WTC11 (cell line): ENCODE data around the gene KLK1. TPM values are rescaled to one million over a fixed set of nuclear protein-coding genes. Genes with fewer than 3 reads are reported as not detected.

Experiments used
- ATAC-seq: fragments of 200-7000 bp; cut with Tn5 transposase; 2 replicates; pipeline ENCODE4 v1.10.0; 2021; ENCODE audit warnings: mild to moderate bottlenecking, moderate library complexity
- CTCF ChIA-PET: fragments of 300-600 bp; sonication (Branson Sonifier 250); formaldehyde crosslinking; loops from one replicate; lab custom pipeline; 2021; ENCODE audit warnings: antibody characterized with exemption; lab: Charles Lee
- POLR2A ChIA-PET: fragments of 350-600 bp; sonication (Branson Sonifier 250); formaldehyde crosslinking; loops from one replicate; lab custom pipeline; 2021; ENCODE audit warnings: antibody characterized with exemption; lab: Charles Lee
- DNase-seq: peaks from one replicate; pipeline ENCODE4 v3.0.0; 2021; ENCODE audit warnings: low spot score
- H3K27ac Mint-ChIP-seq: 2 replicates; pipeline ENCODE4 v1.8.0; 2021; ENCODE audit warnings: mixed read lengths
- H3K27me3 Mint-ChIP-seq: 2 replicates; pipeline ENCODE4 v1.8.0; 2021; ENCODE audit warnings: low read depth, mild to moderate bottlenecking, moderate library complexity, mixed read lengths
- H3K36me3 Mint-ChIP-seq: 2 replicates; pipeline ENCODE4 v1.8.0; 2021; ENCODE audit warnings: mixed read lengths
- H3K4me1 Mint-ChIP-seq: 2 replicates; pipeline ENCODE4 v1.8.0; 2022; ENCODE audit warnings: mixed read lengths
- H3K4me3 Mint-ChIP-seq: 2 replicates; pipeline ENCODE4 v1.8.0; 2021; ENCODE audit warnings: mild to moderate bottlenecking, moderate library complexity, mixed read lengths
- H3K9me3 Mint-ChIP-seq: 2 replicates; pipeline ENCODE4 v1.8.0; 2021; ENCODE audit warnings: mixed read lengths
- CREM ChIP-seq: sonication (generic); formaldehyde crosslinking; IDR thresholded peaks from 2 replicates; pipeline ENCODE4 v1.8.1; 2022; ENCODE audit warnings: mild to moderate bottlenecking, missing genetic modification reagents, moderate library complexity
- ETV6 ChIP-seq: sonication (generic); formaldehyde crosslinking; IDR thresholded peaks from 2 replicates; pipeline ENCODE4 v1.8.1; 2022; ENCODE audit warnings: mild to moderate bottlenecking, missing genetic modification reagents
- GTF2I ChIP-seq: fragments of 250-450 bp; sonication (Bioruptor Pico); conservative IDR thresholded peaks from 2 replicates; pipeline ENCODE4 v1.4.0; 2021; ENCODE audit warnings: mild to moderate bottlenecking
- IRF2 ChIP-seq: sonication (generic); formaldehyde crosslinking; IDR thresholded peaks from 2 replicates; pipeline ENCODE4 v1.8.0; 2022; ENCODE audit warnings: low read depth, missing genetic modification reagents, borderline replicate concordance
- JUN ChIP-seq: sonication (generic); formaldehyde crosslinking; IDR thresholded peaks from 2 replicates; pipeline ENCODE4 v1.8.0; 2023; ENCODE audit warnings: mild to moderate bottlenecking, missing genetic modification reagents
- NFYB ChIP-seq: sonication (generic); formaldehyde crosslinking; conservative IDR thresholded peaks from 2 replicates; pipeline ENCODE4 v1.8.0; 2022; ENCODE audit warnings: low read depth, missing genetic modification reagents
- PRRX2 ChIP-seq: fragments of 250-450 bp; sonication (Bioruptor Pico); IDR thresholded peaks from 2 replicates; pipeline ENCODE4 v1.8.0; 2021; ENCODE audit warnings: mild to moderate bottlenecking
- SP1 ChIP-seq: sonication (generic); formaldehyde crosslinking; conservative IDR thresholded peaks from 2 replicates; pipeline ENCODE4 v1.8.1; 2022; ENCODE audit warnings: missing genetic modification reagents
- TP53 ChIP-seq: sonication (generic); formaldehyde crosslinking; IDR thresholded peaks from 2 replicates; pipeline ENCODE4 v1.8.1; 2023; ENCODE audit warnings: mild to moderate bottlenecking, missing genetic modification reagents
- ZNF138 ChIP-seq: sonication (generic); formaldehyde crosslinking; conservative IDR thresholded peaks from 2 replicates; pipeline ENCODE4 v1.8.1; 2022; ENCODE audit warnings: mild to moderate bottlenecking, moderate library complexity, missing genetic modification reagents
- ZNF396 ChIP-seq: fragments of 250-450 bp; sonication (Bioruptor Pico); IDR thresholded peaks from 2 replicates; pipeline ENCODE4 v1.8.0; 2021; ENCODE audit warnings: mild to moderate bottlenecking, moderate library complexity, borderline replicate concordance
- ZNF671 ChIP-seq: fragments of 250-450 bp; sonication (Bioruptor Pico); IDR thresholded peaks from 2 replicates; pipeline ENCODE4 v1.8.0; 2021; ENCODE audit warnings: mild to moderate bottlenecking
- total RNA-seq: library from RNA; stranded (reverse); gene quantifications from 3 replicates; pipeline ENCODE4 v1.2.3, GENCODE V29; 2021
- TF ChIP-seq, protein P1 (sequence below): sonication (generic); formaldehyde crosslinking; IDR thresholded peaks from 2 replicates; pipeline ENCODE4 v1.8.0; 2023; ENCODE audit warnings: mild to moderate bottlenecking, missing genetic modification reagents
- TF ChIP-seq, protein P2 (sequence below): sonication (generic); formaldehyde crosslinking; IDR thresholded peaks from 2 replicates; pipeline ENCODE4 v1.8.1; 2023; ENCODE audit warnings: mild to moderate bottlenecking, moderate library complexity, missing genetic modification reagents
- TF ChIP-seq, protein P3 (sequence below): sonication (generic); formaldehyde crosslinking; IDR thresholded peaks from 2 replicates; pipeline ENCODE4 v1.8.0; 2022; ENCODE audit warnings: mild to moderate bottlenecking, missing genetic modification reagents
- TF ChIP-seq, protein P4 (sequence below): sonication (generic); formaldehyde crosslinking; IDR thresholded peaks from 2 replicates; pipeline ENCODE4 v1.8.0; 2022; ENCODE audit warnings: mild to moderate bottlenecking, missing genetic modification reagents
- TF ChIP-seq, protein P5 (sequence below): sonication (generic); formaldehyde crosslinking; IDR thresholded peaks from 2 replicates; pipeline ENCODE4 v1.8.0; 2022; ENCODE audit warnings: mild to moderate bottlenecking, missing genetic modification reagents
- TF ChIP-seq, protein P6 (sequence below): sonication (generic); formaldehyde crosslinking; IDR thresholded peaks from 2 replicates; pipeline ENCODE4 v1.8.1; 2022; ENCODE audit warnings: low read depth, mild to moderate bottlenecking, moderate library complexity, missing genetic modification reagents, borderline replicate concordance

Gene KLK1
- total RNA-seq, 1 experiment from 2014 or later: 3.9 TPM

DNA sequence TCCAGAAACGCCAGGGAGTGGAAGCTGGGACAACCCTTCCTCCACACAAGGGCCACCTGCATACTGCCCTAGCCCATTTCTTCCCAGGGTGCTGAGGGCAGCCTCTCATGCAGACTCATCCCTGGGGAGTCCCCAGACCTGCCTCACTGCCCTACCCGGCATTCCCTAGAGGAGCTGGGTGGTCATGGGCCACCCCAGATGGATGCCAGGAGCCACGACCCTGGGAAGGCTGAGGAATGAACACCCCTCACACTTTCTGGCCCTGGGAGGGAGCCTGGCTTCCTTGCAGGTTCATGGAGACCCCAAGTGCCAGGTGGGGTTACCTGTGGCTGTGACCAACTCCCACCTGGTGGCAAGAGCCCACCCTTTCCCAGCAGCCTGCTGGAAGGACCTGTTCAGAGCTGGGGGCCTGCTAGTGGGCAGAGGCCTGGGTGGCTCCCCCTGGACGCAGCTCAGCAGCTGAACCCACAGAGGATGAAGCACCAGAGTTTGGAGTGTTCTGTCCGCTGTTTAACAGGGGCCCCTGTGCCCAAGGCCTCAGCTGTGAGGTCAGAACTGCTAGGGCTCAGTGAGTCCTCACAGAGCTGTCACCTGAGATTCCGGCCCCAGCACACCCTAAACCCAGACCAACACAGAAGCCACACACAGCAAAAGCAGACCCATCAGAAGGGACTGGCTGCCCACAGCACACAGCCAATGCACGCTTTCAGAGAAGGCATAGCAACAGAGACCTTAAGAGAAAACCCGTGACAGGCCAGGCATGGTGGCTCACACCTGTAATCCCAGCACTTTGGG lies 26.8 kb downstream of the KLK1 start (continued):
- TF ChIP-seq, protein P1, sequence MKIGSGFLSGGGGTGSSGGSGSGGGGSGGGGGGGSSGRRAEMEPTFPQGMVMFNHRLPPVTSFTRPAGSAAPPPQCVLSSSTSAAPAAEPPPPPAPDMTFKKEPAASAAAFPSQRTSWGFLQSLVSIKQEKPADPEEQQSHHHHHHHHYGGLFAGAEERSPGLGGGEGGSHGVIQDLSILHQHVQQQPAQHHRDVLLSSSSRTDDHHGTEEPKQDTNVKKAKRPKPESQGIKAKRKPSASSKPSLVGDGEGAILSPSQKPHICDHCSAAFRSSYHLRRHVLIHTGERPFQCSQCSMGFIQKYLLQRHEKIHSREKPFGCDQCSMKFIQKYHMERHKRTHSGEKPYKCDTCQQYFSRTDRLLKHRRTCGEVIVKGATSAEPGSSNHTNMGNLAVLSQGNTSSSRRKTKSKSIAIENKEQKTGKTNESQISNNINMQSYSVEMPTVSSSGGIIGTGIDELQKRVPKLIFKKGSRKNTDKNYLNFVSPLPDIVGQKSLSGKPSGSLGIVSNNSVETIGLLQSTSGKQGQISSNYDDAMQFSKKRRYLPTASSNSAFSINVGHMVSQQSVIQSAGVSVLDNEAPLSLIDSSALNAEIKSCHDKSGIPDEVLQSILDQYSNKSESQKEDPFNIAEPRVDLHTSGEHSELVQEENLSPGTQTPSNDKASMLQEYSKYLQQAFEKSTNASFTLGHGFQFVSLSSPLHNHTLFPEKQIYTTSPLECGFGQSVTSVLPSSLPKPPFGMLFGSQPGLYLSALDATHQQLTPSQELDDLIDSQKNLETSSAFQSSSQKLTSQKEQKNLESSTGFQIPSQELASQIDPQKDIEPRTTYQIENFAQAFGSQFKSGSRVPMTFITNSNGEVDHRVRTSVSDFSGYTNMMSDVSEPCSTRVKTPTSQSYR (CRISPR knock-in tag): 0 out of 2 replicates have a peak, but pooled peaks have one; percentile 48
- TF ChIP-seq ZNF138 (CRISPR knock-in tag) (no peak), GTF2I (CRISPR knock-in tag) (no peak)

DNA sequence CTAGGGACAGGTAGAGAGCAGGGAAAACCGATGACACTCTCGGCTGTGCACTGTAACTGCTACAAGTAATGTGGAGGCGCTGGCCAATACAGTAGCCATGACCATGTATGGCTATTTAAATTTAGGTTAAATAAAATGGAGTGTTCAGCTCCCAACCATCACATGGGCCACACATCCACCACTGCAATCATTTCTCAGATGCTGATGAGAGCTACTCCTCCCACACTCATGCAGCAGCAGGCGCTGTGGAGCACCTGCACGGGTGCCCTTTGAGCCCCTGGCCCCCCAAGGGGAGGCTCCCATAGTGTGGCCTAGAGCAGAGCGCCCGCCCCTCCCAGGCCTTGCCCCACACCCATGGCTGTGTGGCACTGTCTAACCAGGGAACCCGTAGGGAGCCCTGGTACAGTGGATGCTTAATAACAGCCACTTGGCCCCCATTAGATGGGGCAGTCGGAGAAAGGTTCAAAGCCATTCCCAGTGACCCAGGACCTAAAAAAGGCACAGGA lies 27.4 kb downstream of the KLK1 start:
- DNase-seq (no peak), ATAC-seq (peak; percentile 10)
- ChIA-PET POLR2A (interaction anchor here (0.8 to 1.4 kb wide), 3 partner anchors 9 to 413 kb away, joined by 3 to 6 read pairs (median 3); no protein-coding TSS in a partner anchor), CTCF (interaction anchor here (0.7 to 5.1 kb wide), 9 partner anchors 9 to 269 kb away, joined by 3 to 38 read pairs (median 4); partner anchors contain the start of genes KLK13 and KLK3)
- Mint-ChIP-seq H3K4me3 (no peak overlapping the region), H3K27me3 (peaks cover 14% of the 10 kb centered on the region), H3K27ac (peak overlapping the region; percentile 79; the same call in 1 of the 2 replicates), H3K4me1 (peaks cover 19% of the 10 kb centered on the region), H3K9me3 (no peaks in the 10 kb centered on the region), H3K36me3 (peaks cover 31% of the 10 kb centered on the region)
- TF ChIP-seq ZNF396 (CRISPR knock-in tag): no peak
- 0 out of 2 replicates have a peak, but pooled peaks have one; percentile 34 for TF ChIP-seq ZNF671
- peak; percentile 58; the same call in 1 of the 2 replicates for TF ChIP-seq ETV6 (CRISPR knock-in tag)
- TF ChIP-seq, protein P2, sequence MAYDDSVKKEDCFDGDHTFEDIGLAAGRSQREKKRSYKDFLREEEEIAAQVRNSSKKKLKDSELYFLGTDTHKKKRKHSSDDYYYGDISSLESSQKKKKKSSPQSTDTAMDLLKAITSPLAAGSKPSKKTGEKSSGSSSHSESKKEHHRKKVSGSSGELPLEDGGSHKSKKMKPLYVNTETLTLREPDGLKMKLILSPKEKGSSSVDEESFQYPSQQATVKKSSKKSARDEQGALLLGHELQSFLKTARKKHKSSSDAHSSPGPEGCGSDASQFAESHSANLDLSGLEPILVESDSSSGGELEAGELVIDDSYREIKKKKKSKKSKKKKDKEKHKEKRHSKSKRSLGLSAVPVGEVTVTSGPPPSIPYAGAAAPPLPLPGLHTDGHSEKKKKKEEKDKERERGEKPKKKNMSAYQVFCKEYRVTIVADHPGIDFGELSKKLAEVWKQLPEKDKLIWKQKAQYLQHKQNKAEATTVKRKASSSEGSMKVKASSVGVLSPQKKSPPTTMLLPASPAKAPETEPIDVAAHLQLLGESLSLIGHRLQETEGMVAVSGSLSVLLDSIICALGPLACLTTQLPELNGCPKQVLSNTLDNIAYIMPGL (CRISPR knock-in tag): 0 out of 2 replicates have a peak, but pooled peaks have one; percentile 22
- TF ChIP-seq TP53 (CRISPR knock-in tag): no peak; the same call in 1 of the 2 replicates
- TF ChIP-seq, protein P3, sequence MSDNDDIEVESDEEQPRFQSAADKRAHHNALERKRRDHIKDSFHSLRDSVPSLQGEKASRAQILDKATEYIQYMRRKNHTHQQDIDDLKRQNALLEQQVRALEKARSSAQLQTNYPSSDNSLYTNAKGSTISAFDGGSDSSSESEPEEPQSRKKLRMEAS: no peak
- TF ChIP-seq, protein P4, sequence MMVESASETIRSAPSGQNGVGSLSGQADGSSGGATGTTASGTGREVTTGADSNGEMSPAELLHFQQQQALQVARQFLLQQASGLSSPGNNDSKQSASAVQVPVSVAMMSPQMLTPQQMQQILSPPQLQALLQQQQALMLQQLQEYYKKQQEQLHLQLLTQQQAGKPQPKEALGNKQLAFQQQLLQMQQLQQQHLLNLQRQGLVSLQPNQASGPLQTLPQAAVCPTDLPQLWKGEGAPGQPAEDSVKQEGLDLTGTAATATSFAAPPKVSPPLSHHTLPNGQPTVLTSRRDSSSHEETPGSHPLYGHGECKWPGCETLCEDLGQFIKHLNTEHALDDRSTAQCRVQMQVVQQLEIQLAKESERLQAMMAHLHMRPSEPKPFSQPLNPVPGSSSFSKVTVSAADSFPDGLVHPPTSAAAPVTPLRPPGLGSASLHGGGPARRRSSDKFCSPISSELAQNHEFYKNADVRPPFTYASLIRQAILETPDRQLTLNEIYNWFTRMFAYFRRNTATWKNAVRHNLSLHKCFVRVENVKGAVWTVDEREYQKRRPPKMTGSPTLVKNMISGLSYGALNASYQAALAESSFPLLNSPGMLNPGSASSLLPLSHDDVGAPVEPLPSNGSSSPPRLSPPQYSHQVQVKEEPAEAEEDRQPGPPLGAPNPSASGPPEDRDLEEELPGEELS: peak; percentile 39; the same call in 1 of the 2 replicates
- TF ChIP-seq, protein P5, sequence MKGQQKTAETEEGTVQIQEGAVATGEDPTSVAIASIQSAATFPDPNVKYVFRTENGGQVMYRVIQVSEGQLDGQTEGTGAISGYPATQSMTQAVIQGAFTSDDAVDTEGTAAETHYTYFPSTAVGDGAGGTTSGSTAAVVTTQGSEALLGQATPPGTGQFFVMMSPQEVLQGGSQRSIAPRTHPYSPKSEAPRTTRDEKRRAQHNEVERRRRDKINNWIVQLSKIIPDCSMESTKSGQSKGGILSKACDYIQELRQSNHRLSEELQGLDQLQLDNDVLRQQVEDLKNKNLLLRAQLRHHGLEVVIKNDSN (CRISPR knock-in tag): peak; percentile 43; the same call in 1 of the 2 replicates
- TF ChIP-seq SP1 (CRISPR knock-in tag): no peak

DNA sequence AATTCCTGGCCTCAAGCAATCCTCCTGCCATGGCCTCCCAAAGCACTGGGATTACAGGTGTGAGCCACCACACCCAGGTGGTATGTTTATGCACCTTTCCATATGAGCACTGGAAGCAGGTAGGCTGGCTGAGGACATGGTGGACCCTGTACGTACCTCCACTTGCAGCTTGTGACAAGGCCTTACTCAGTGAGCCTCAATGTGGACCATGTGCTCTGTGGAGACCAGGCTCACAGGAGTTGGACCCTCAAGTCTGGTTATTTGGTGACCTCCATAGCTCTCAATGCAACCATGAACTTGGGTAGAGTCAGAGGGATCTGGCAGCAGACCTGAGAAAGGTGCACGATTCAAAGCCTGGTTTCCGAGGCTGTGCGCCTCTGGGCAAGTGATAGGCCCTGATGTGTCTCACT lies 27.9 kb downstream of the KLK1 start:
- no peaks in the 10 kb centered on the region for H3K9me3 Mint-ChIP-seq
- H3K27ac Mint-ChIP-seq: peak overlapping the region; percentile 79; the same call in 1 of the 2 replicates
- peaks cover 16% of the 10 kb centered on the region for H3K27me3 Mint-ChIP-seq
- CTCF ChIA-PET: interaction anchor here (0.7 to 5.1 kb wide), 9 partner anchors 9 to 269 kb away, joined by 3 to 38 read pairs (median 4); partner anchors contain the start of genes KLK13 and KLK3
- H3K36me3 Mint-ChIP-seq: peaks cover 26% of the 10 kb centered on the region
- H3K4me3 Mint-ChIP-seq: no peak overlapping the region
- DNase-seq (no peak), ATAC-seq (no peak; the same call in 1 of the 2 replicates)
- peaks cover 14% of the 10 kb centered on the region for H3K4me1 Mint-ChIP-seq
- POLR2A ChIA-PET: interaction anchor here (0.8 to 1.4 kb wide), 4 partner anchors 9 to 412 kb away, joined by 3 to 6 read pairs (median 4); no protein-coding TSS in a partner anchor
- TF ChIP-seq, protein P6, sequence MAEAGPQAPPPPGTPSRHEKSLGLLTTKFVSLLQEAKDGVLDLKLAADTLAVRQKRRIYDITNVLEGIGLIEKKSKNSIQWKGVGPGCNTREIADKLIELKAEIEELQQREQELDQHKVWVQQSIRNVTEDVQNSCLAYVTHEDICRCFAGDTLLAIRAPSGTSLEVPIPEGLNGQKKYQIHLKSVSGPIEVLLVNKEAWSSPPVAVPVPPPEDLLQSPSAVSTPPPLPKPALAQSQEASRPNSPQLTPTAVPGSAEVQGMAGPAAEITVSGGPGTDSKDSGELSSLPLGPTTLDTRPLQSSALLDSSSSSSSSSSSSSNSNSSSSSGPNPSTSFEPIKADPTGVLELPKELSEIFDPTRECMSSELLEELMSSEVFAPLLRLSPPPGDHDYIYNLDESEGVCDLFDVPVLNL (CRISPR knock-in tag): no peak
- TF ChIP-seq NFYB (CRISPR knock-in tag) (no peak), CREM (no peak), PRRX2 (CRISPR knock-in tag) (no peak), JUN (CRISPR knock-in tag) (no peak), ETV6 (CRISPR knock-in tag) (peak; percentile 9; the same call in 1 of the 2 replicates), IRF2 (CRISPR knock-in tag) (no peak)
